ENCODE data around the gene CASTOR1.

DNA sequence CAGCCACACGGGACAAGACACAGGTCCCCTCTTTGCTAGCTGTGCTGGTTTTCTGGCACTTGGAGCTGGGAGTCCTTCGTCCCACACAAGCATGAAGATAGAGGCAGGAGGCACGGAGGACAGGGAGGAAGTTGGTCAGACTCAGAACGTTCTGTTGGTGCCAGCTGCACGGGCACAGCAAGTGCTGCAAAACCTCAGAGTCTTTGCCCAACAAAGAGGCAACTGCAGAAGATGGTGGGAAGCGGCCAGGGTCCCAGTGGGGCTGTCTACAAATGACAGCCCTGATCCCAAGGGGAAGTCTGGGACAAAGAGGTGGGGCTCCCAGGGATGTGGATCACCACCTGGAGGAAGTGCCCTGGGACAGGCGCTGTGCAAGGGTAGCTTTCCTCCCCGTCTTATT is 13.3 kb downstream of the CASTOR1 start:
- TF ChIP-seq POLR2A (IDR thresholded peaks at IDR 0.05; ENCODE audit: low read length), result no peak
- TF ChIP-seq GATA1 (IDR thresholded peaks at IDR 0.05; ENCODE audit: low read depth, low read length), result no peak
